ENCODE results near the gene IRX6.

Gene IRX6

DNA sequence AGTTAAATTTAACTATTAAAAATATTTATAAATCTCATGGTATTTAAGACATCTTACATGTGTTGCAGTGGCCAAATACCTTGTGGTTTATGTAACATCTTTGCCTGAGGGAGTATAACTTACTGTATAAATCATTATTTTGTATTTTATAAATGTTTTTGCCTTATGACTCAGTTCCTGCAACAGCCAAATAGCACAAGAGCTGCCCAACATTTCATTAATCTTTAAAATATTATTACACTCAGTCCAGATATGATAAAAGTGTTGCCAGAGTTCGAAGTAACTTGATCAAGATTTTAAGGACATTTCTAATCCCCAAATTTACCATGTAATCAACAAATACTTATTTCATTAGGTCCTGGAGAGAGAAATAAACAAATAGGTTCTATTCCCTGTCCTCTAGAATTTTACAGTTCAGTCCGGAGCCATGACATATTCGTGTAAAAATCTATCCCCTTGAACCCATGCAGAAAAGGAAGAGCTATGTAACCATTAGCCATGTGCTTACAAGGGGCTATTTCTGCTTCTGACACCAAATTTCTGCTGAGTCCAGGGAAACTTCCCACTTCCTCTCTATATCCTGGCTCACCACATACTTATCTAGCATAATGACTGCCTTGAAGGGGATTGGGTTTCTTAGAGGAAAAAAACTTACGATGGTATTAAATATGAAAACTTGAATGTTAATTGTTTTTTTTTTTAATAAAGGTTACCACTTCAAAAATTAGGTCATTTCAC is 44.0 kb downstream of the IRX6 start:
- no peak for DNase-seq

DNA sequence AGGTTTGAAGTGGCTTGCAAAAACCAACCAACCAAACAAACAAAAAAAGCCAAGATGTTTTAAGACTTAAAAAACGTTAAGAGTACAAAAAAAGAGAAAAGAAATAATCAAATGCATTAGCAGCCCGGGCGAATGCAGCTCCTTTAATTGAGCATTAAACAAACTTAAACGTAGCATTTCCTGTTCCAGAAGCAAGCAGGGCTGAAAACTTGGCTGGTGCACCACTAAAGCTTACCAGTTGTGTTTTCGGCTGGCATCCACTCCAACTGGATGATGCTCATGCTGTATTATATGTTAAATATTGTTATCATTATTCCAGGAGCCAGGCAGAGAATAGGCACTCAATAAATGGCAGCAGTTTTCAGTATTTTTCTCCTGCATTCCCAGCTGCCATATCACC is 45.1 kb downstream of the IRX6 start:
- no peak for DNase-seq

DNA sequence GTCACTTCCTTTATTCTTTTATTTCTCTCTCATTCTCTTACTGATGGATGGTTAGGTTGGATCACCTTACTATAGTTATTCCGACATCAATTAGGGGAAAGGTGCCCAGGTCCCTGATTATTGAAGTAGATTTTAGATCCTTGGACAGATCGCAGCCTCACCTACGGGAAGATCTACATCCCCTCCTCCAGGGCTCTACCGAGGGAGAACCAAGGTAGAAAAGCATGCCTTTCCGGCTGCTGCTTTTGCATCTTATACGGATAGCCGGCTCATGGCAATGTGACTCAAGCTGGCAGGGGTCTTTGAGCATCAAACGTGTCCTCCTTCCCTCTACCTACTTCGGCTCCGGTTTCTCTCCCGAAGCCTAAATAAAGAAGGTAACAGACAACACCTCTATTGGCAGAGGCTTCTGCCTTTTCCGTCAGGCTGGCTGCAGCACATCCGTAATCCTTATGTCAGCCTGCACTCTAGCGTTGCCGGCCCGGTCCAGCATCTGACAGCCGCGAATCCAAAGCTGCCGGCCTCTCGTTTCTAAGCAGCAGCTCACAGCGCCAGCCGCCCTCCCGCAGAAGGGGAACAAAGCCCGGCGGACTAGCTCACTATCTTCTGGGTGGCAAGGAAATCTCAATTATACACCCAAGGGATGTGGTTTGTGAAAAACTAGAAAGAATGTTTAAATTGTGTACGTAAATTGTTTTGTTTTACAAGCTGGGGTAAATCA is 46.9 kb downstream of the IRX6 start:
- DNase-seq = no peak

DNA sequence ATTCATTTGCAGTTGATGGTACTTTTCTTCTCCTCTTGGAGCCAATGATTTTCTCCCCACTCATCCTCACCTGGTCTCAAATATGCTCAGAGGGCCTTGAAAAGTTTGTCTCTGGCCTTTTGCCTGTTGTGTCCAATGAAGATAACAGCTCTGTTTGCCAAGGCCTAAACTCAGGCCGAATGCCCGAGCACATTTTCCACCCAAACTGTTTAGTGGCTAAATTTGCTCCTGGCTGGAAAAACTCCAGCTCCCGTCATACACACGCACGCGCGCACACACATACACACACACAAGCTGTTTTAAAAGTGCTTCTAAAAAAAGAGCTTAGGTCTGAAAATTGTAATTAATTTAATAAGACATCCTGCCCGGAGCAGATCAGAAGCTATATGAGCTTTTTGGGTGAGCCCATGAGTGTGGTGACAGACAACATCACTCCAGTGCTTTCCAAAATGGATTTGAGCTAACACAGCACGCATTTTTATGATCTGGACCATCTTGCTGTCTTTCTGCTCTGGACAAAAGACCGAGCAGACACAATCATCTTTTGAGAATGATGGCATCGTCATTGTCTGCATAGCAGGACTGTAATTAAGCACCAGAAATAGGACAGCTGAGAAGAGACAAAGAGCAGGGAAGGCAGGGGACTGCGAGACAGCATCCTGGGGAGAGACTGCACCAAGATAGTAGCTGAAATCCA is 48.9 kb downstream of the IRX6 start:
- DNase-seq = no peak

DNA sequence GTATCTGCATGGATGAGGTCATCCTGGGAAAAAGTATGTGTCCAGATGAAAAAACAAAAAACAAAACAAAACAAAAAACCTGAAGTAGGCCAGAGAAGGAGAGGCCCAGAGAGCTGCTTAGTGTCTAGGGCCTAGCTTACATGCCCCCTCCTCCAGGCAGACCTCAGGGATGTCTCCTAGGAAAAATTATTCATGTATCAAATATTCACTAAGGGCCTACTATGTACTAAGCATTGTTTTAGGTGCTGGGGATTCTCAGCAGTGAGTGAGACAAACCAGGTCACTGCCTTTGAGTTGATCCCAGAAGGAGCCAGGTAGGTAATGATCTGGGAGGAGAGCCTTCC is 49.5 kb downstream of the IRX6 start:
- DNase-seq = no peak

DNA sequence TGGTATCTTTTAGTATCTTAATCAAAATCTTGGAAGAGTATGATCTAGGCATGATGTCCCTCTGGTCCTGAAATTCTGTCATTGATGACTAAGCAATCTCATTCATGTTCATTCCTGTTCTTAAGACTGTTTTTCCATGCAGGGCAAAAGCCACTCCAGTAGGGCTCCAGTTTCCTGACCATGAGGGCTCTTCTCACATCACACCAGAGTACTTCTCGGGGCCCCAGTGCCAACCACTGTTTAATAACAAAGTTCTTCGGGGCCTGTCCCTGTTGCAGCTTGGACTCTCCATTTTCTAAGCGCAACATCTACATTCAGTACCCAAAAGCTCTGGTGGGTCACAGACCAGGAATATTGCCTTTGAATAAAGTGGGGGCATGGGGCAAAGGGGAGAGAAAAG is 52.0 kb downstream of the IRX6 start:
- DNase-seq = no peak

DNA sequence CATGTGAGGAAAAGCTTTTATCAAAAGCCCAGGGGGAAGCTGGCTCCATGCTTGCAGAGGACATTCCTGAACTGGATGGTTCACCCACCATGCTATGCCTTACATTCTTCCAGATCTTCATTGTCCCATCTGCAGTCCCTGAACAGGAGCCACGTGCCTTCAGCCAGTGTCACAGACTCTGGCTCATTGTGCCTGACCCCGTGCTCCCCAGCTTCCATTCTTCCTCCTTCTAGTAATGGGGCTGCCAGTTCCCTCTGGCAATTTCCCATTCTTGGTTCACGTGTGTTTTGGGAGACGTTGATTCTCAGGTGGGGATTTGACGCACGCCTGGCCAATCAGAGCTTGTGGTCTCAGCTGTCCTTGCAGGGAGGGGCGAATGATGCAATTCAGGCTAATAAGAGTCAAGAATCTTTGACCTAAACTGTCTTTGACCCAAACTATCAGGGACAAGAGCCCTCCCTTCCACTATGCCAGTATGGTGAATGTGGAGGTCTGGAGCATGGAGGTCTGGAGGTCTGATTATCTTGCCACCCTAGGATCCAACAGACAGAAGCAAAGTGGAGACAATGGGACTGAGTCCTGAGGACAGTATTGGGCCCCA is 52.7 kb downstream of the IRX6 start:
- DNase-seq = no peak

DNA sequence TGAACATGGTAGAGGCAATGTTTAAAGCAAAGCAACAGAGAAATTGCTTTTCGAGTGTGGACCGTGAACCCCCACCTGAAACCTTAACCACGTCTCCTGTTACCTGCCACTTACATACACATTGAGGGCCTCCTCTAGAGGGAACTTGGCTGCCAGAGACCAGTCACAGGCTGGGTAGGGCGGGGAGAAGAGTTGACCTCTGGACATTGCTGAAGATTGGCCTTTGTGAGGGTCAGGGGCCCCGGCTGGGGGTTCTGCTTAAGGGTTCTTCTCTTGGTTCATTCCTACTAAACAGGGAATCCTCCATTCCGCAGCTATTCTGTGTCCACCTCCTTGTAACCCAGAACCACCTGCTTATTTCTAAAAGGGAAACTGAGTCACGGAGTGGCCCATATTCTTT is 53.8 kb downstream of the IRX6 start:
- no peak for DNase-seq

DNA sequence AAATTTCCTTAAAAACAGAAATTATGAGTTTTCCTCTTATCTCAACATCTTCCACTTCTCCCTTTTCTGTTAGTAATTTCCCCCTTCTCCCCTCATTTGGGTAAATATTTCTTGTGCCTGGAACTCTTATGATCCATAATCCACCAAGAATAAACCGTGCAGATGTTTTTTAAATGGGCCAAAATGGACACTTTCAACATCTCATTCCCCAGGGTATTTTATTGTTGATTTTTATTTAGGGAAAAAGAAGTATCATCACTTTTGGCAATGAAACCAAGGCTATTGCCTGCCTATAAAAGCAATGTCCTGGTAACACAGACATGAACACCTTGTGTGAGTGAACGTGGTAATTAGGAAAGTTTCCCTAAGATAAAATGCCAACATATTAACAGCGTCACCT is 54.6 kb downstream of the IRX6 start:
- DNase-seq = no peak

DNA sequence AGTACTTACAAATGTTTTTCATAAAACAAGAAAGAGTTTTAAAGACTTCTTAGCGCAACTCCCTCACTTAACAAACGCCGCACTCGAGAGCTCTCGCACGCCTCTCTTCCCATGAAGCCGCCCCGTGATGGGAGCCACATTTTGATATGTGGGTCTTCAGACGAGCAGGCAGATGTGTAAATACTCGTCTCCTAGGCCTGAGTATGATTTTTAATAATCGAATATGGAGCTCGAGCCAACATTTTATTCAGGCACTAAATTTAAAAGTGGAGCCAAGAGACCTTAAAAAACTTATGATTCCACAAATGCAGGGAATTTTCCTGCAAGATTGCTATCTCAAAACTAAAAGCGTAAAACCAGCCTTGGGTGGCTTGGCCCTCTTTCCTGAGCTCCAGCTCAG is 55.4 kb downstream of the IRX6 start:
- no peak for DNase-seq

DNA sequence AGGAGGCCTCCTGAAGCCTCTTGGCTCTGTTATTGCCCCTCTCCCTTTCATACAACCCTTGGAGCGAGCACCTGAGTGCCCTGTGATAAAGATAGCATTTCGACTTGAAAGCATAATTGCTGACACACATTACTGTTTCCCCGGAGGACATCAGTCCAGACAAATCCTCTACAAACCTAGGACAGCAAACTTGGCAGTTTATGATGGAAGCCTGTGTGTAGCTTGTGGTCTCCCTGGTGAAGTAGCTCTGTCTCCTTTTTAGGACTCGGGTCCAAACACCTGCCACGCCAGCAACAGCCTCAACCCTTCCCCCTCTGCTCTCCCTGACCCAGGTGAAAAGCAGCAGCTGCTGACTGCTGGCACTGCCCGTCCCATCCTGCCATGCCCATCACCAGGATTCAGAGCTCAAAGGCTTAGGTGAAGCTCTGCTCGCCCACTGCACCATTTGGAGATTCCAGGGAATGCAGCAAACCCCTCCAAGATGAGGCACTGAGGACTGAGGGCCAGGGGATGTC is 55.9 kb downstream of the IRX6 start:
- no peak for DNase-seq
